HepG2 (cell line): ENCODE measurements around the gene TBC1D5. TPM values are rescaled to one million over a fixed set of nuclear protein-coding genes. Genes with fewer than 3 reads are reported as not detected.

Source experiments
- BORCS8-MEF2B ChIP-seq: sonication (generic); formaldehyde crosslinking; IDR thresholded peaks from 2 replicates; pipeline ENCODE4 v1.8.0; 2022; ENCODE audit warnings: mild to moderate bottlenecking, missing genetic modification reagents
- GABPA ChIP-seq, 2 experiments: IDR thresholded peaks; 2 replicates each; pipeline ENCODE4 v1.6.1; 2011 to 2016; ENCODE audit warnings: low read depth in 2 of 2, low read length in 1 of 2, missing biosample characterization in 1 of 2, missing genetic modification characterization in 1 of 2
- HNF1A ChIP-seq, 2 experiments: sonication (generic) in 1 of 2; formaldehyde crosslinking in 1 of 2; IDR thresholded peaks; 2 replicates each; pipeline versions ENCODE4 v1.4.0 to v1.6.1; 2016 to 2020; ENCODE audit warnings: borderline replicate concordance in 1 of 2, low read depth in 1 of 2, mild to moderate bottlenecking in 1 of 2, missing genetic modification reagents in 1 of 2
- JDP2 ChIP-seq: sonication (generic); formaldehyde crosslinking; IDR thresholded peaks from 2 replicates; pipeline ENCODE4 v1.8.1; 2022; ENCODE audit warnings: missing genetic modification reagents, borderline replicate concordance
- LBX2 ChIP-seq: sonication (generic); formaldehyde crosslinking; IDR thresholded peaks from 2 replicates; pipeline ENCODE4 v1.5.0; 2020; ENCODE audit warnings: missing genetic modification reagents, mild to moderate bottlenecking, borderline replicate concordance
- MIER2 ChIP-seq: IDR thresholded peaks from 2 replicates; pipeline ENCODE4 v1.6.1; 2016; ENCODE audit warnings: missing biosample characterization, missing genetic modification reagents
- TOPORS ChIP-seq: sonication (generic); formaldehyde crosslinking; IDR thresholded peaks from 2 replicates; pipeline ENCODE4 v1.8.0; 2023; ENCODE audit warnings: mild to moderate bottlenecking, missing genetic modification reagents
- TSC22D2 ChIP-seq: sonication (generic); formaldehyde crosslinking; IDR thresholded peaks from 2 replicates; pipeline ENCODE4 v1.5.1; 2020; ENCODE audit warnings: missing genetic modification reagents, mild to moderate bottlenecking, borderline replicate concordance
- ZNF362 ChIP-seq: sonication (generic); formaldehyde crosslinking; IDR thresholded peaks from 2 replicates; pipeline ENCODE4 v1.4.0; 2020; ENCODE audit warnings: missing genetic modification reagents, mild to moderate bottlenecking, borderline replicate concordance
- ZNF562 ChIP-seq: sonication (generic); formaldehyde crosslinking; IDR thresholded peaks from 2 replicates; pipeline ENCODE4 v1.8.0; 2022; ENCODE audit warnings: missing genetic modification reagents, borderline replicate concordance
- ZNF75D ChIP-seq: sonication (generic); formaldehyde crosslinking; IDR thresholded peaks from 2 replicates; pipeline ENCODE4 v1.8.1; 2023; ENCODE audit warnings: missing genetic modification reagents, mild to moderate bottlenecking, borderline replicate concordance
- ZNF766 ChIP-seq: sonication (generic); formaldehyde crosslinking; IDR thresholded peaks from 2 replicates; pipeline ENCODE4 v1.5.0; 2020; ENCODE audit warnings: missing genetic modification reagents, borderline replicate concordance
- ZNF768 ChIP-seq: sonication (generic); formaldehyde crosslinking; IDR thresholded peaks from 2 replicates; pipeline ENCODE4 v1.4.0; 2020; ENCODE audit warnings: missing genetic modification reagents
- ZNF800 ChIP-seq: sonication (generic); formaldehyde crosslinking; IDR thresholded peaks from 2 replicates; pipeline ENCODE4 v1.4.0; 2020; ENCODE audit warnings: missing genetic modification reagents
- polyA plus RNA-seq, 8 experiments: library from polyadenylated mRNA; depleted of rRNA in 3 of 8; stranded (reverse) in 7 of 8; unstranded in 1 of 8; fragments of >200 nt; fragmentation: Illumina TruSeq in 4 of 8; extraction: Trizol in 4 of 8; gene quantifications; 2 replicates each; pipeline versions ENCODE4 v1.2.1 to v1.2.3, GENCODE V29; 2011 to 2016; ENCODE audit warnings: low read depth in 4 of 8, missing spikeins in 1 of 8, mixed read lengths in 1 of 8; ENCODE audit not compliant: insufficient read depth in 1 of 8
- total RNA-seq, 5 experiments: library from RNA; depleted of rRNA; stranded (reverse); fragments of >200 nt; fragmentation: Illumina TruSeq; extraction: Trizol; gene quantifications; 2 replicates each; pipeline ENCODE4 v1.2.3, GENCODE V29; 2016; ENCODE audit warnings: low read depth in 1 of 5

Gene TBC1D5
- total and polyA plus RNA-seq, 2 of the 13 experiments (the other 11 are each of a cell fraction or from before 2014, with no cell fraction given) = 19.2 to 33.3 TPM

- no peak for TF ChIP-seq TOPORS (CRISPR knock-in tag)
- peak; percentile 44; the same call in 1 of the 2 replicates for TF ChIP-seq LBX2 (CRISPR knock-in tag)
- TF ChIP-seq HNF1A (IDR thresholded peaks at IDR 0.05; ENCODE audit: low read depth) = no peak
- TF ChIP-seq HNF1A (CRISPR knock-in tag; IDR thresholded peaks at IDR 0.05; ENCODE audit: borderline replicate concordance) = peak; percentile 43; the same call in 1 of the 2 replicates
- peak; percentile 70 for TF ChIP-seq ZNF800 (CRISPR knock-in tag)
- no peak for TF ChIP-seq MIER2 (CRISPR knock-in tag)
- TF ChIP-seq BORCS8-MEF2B (CRISPR knock-in tag) = peak; percentile 62
- peak; percentile 87; the same call in 1 of the 2 replicates for TF ChIP-seq ZNF768 (CRISPR knock-in tag)
- TF ChIP-seq TSC22D2 (CRISPR knock-in tag) = no peak
- peak; percentile 69; the same call in 1 of the 2 replicates for TF ChIP-seq ZNF75D (CRISPR knock-in tag)
- TF ChIP-seq GABPA (IDR thresholded peaks at IDR 0.05; ENCODE audit: low read depth, low read length) = no peak
- no peak for TF ChIP-seq GABPA (CRISPR knock-in tag; IDR thresholded peaks at IDR 0.05; ENCODE audit: low read depth)
- no peak for TF ChIP-seq ZNF562 (CRISPR knock-in tag)
- TF ChIP-seq JDP2 (CRISPR knock-in tag) = no peak; the same call in 1 of the 2 replicates
- TF ChIP-seq ZNF766 (CRISPR knock-in tag) = peak; percentile 29; the same call in 1 of the 2 replicates
- TF ChIP-seq ZNF362 (CRISPR knock-in tag) = no peak
Observed at GRCh38 chr3:17742102-17742879, at the start of gene TBC1D5 (continued).
